Measurements from ENCODE around the gene BRD4. TPM values are rescaled to one million over a fixed set of nuclear protein-coding genes. Genes with fewer than 3 reads are reported as not detected.

BRD4 gene
- total RNA-seq, 1 donor = 26.3 TPM

GRCh38 chr19:15288146-15288963, 44.0 kb downstream of the BRD4 start:
- no peak overlapping the region for H3K4me3 ChIP-seq (ENCODE audit: low read depth, low read length)
- DNase-seq (ENCODE audit: low read depth) = peak; percentile 69
- peak; percentile 25 for TF ChIP-seq CTCF (IDR thresholded peaks at IDR 0.05; ENCODE audit: insufficient read depth, low read depth, low read length)

DNA sequence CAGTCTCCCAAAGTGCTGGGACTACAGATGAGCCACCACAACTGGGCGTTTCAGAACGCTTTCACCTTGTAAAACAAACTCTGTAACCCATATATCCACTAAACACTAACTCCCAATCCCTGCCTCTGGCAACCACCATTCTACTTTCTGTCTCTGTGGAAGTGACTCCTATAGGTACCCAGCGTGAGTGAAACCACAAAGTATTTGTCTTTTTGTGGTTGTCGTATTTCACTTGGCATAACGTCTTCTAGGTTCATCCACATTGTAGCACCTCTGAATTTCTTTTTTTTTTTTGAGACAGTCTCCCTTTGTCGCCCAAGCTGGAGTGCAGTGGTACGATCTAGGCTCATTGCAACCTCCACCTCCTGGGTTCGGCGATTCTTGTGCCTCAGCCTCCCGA, 44.8 kb downstream of the BRD4 start:
- H3K4me3 ChIP-seq (ENCODE audit: low read depth, low read length) = no peak overlapping the region
- no peak for DNase-seq (ENCODE audit: low read depth)

GRCh38 chr19:15286688-15287365, 45.5 kb downstream of the BRD4 start:
- no peak overlapping the region for H3K4me3 ChIP-seq (ENCODE audit: low read depth, low read length)
- TF ChIP-seq CTCF (IDR thresholded peaks at IDR 0.05; ENCODE audit: insufficient read depth, low read depth, low read length) = no peak
- no peak for DNase-seq (ENCODE audit: low read depth)

More for the DNA sequence above, 44.8 kb downstream of the BRD4 start:
- TF ChIP-seq CTCF (IDR thresholded peaks at IDR 0.05; ENCODE audit: insufficient read depth, low read depth, low read length) = no peak

DNA sequence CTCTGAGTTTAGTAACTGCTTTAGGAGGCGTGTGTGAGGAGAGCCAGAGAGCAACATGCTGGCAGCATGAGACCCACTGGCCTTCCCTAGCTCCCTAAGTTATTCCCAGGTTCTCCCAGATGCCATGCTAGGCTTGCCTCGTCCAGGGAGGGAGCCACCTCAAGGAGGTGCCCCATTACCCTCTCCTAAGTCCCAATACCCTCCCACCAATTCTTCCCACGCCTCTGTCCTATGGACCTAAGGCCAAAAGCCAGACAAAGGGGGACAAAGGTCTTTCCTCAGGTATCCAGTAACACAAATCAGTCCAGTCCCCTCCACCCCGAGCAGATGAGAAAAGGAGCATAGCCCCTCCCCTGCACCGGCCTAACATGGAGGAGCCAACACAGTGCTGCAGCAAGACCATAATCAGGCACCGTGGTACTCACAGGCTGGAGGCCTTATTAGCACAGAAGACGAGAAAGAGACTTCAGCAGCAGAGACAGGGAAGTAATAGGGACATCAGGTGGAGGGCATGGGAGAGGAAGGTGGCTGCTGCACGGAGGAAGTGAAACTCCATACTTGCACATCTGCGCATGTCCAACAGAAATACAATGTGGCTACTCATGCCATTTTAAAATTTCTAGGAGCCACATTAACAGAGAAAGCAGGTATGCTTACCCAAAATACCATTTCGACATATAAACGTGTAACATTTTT, 46.3 kb downstream of the BRD4 start:
- H3K4me3 ChIP-seq (ENCODE audit: low read depth, low read length) = no peak overlapping the region
- no peak for DNase-seq (ENCODE audit: low read depth)
- TF ChIP-seq CTCF (IDR thresholded peaks at IDR 0.05; ENCODE audit: insufficient read depth, low read depth, low read length) = no peak

DNA sequence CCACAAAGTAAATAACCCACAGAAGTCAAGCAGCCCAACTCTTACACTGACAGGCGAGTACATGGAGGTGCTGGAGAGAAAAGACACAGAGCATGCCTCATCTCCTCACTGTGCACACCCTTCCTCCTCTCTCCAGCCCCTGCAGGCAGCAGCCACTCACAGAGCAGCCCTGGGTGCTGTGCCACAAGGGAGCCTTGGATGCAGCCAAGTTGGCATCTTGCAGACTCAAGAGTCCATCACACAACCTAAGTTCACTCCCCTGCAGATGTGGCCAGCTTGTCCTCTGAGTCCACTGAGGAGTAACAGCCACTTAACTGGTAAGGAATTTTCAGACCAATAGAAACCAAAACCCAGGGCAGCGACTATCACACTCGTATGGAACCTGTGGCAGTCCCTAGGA, 47.4 kb downstream of the BRD4 start:
- no peak overlapping the region for H3K4me3 ChIP-seq (ENCODE audit: low read depth, low read length)
- DNase-seq (ENCODE audit: low read depth) = no peak
- TF ChIP-seq CTCF (IDR thresholded peaks at IDR 0.05; ENCODE audit: insufficient read depth, low read depth, low read length) = no peak

GRCh38 chr19:15284091-15284490, 48.2 kb downstream of the BRD4 start:
- H3K4me3 ChIP-seq (ENCODE audit: low read depth, low read length) = no peak overlapping the region
- no peak for TF ChIP-seq CTCF (IDR thresholded peaks at IDR 0.05; ENCODE audit: insufficient read depth, low read depth, low read length)
- no peak for DNase-seq (ENCODE audit: low read depth)

All from fibroblast of villous mesenchyme (primary cell).